MCF 10A (cell line): Measurements from ENCODE around the gene DCT. TPM values are rescaled to one million over a fixed set of nuclear protein-coding genes. Genes with fewer than 3 reads are reported as not detected.

Source experiments
- BruUV-seq: library from RNA; stranded (reverse); fragments of 400-500 nt; replicated peaks from 2 replicates; lab custom pipeline; 2021; lab: Mats Ljungman, UMichigan
- CTCF ChIA-PET: fragments of 300-600 bp; sonication (Branson Sonifier 250); formaldehyde crosslinking; extraction: SDS; loops from one replicate; lab custom pipeline; 2021; ENCODE audit warnings: antibody characterized with exemption, inconsistent platforms; lab: Yijun Ruan, JAX
- POLR2A ChIA-PET: fragments of 300-600, 350-650 bp; sonication (Branson Sonifier 250); formaldehyde crosslinking; extraction: SDS; loops from one replicate; lab custom pipeline; 2020; ENCODE audit warnings: antibody characterized with exemption, inconsistent platforms; lab: Yijun Ruan, JAX
- DNase-seq: peaks from one replicate; pipeline ENCODE4 v3.0.0-alpha.2; 2018; ENCODE audit not compliant: unreplicated experiment
- H3K27ac Mint-ChIP-seq: one replicate; pipeline ENCODE4 v1.8.0; 2022; ENCODE audit warnings: mild to moderate bottlenecking, low read depth, mixed read lengths; ENCODE audit not compliant: unreplicated experiment
- H3K27me3 Mint-ChIP-seq: one replicate; pipeline ENCODE4 v1.8.0; 2022; ENCODE audit warnings: mixed read lengths; ENCODE audit not compliant: insufficient read depth, unreplicated experiment
- H3K36me3 Mint-ChIP-seq: one replicate; pipeline ENCODE4 v1.8.0; 2022; ENCODE audit warnings: mild to moderate bottlenecking, moderate library complexity, mixed read lengths; ENCODE audit not compliant: insufficient read depth, unreplicated experiment
- H3K4me1 Mint-ChIP-seq: one replicate; pipeline ENCODE4 v1.8.0; 2022; ENCODE audit warnings: mixed read lengths; ENCODE audit not compliant: insufficient read depth, unreplicated experiment
- H3K4me3 Mint-ChIP-seq: one replicate; pipeline ENCODE4 v1.8.0; 2022; ENCODE audit warnings: mild to moderate bottlenecking, moderate library complexity, mixed read lengths; ENCODE audit not compliant: unreplicated experiment
- H3K9me3 Mint-ChIP-seq: one replicate; pipeline ENCODE4 v1.8.0; 2022; ENCODE audit warnings: mixed read lengths; ENCODE audit not compliant: unreplicated experiment
- CTCF ChIP-seq: fragments of 200-600 bp; IDR thresholded peaks from one replicate; pipeline ENCODE4 v1.8.0; 2022; ENCODE audit warnings: antibody characterized with exemption, mild to moderate bottlenecking; ENCODE audit not compliant: unreplicated experiment
- intact Hi-C: fragments of 100-400 bp; cut with micrococcal nuclease; formaldehyde crosslinking; loops from 2 replicates; pipeline ENCODE4 v1.14.1; 2022
- total RNA-seq: library from RNA; stranded (reverse); gene quantifications from 2 replicates; pipeline ENCODE4 v1.2.3, GENCODE V29; 2022

The DCT gene
- total RNA-seq, 1 experiment from 2014 or later = not detected

GRCh38 chr13:94431987-94432386 is 47.5 kb downstream of the DCT start:
- CTCF ChIA-PET = interaction anchor here (0.7 to 10.9 kb wide), 2 partner anchors 165 to 186 kb away, joined by 4 to 240 read pairs; no protein-coding TSS in a partner anchor
- no peaks in the 10 kb centered on the region for H3K27me3 Mint-ChIP-seq
- intact Hi-C loops = no loop called here
- no peaks in the 10 kb centered on the region for H3K36me3 Mint-ChIP-seq
- no peaks in the 10 kb centered on the region for H3K9me3 Mint-ChIP-seq
- TF ChIP-seq CTCF = no peak
- no peak overlapping the region for H3K4me3 Mint-ChIP-seq
- no peaks in the 10 kb centered on the region for H3K4me1 Mint-ChIP-seq
- BruUV-seq = no TSS peak
- H3K27ac Mint-ChIP-seq = no peak overlapping the region
- no peak for DNase-seq
- POLR2A ChIA-PET = no interaction called here

- TF ChIP-seq CTCF = no peak
- CTCF ChIA-PET = interaction anchor here (10.9 kb wide), 1 partner anchor 186 kb away, joined by 240 read pairs; no protein-coding TSS in a partner anchor
- no peaks in the 10 kb centered on the region for H3K9me3 Mint-ChIP-seq
- no peaks in the 10 kb centered on the region for H3K4me1 Mint-ChIP-seq
- BruUV-seq = no TSS peak
- H3K27ac Mint-ChIP-seq = no peak overlapping the region
- POLR2A ChIA-PET = interaction anchor here (0.6 kb wide), 1 partner anchor 174 kb away, joined by 3 read pairs; no protein-coding TSS in a partner anchor
- H3K27me3 Mint-ChIP-seq = no peaks in the 10 kb centered on the region
- no peaks in the 10 kb centered on the region for H3K36me3 Mint-ChIP-seq
- no peak for DNase-seq
- intact Hi-C loops = no loop called here
- no peak overlapping the region for H3K4me3 Mint-ChIP-seq
Observed at GRCh38 chr13:94431574-94431973, 47.9 kb downstream of the DCT start.

DNA sequence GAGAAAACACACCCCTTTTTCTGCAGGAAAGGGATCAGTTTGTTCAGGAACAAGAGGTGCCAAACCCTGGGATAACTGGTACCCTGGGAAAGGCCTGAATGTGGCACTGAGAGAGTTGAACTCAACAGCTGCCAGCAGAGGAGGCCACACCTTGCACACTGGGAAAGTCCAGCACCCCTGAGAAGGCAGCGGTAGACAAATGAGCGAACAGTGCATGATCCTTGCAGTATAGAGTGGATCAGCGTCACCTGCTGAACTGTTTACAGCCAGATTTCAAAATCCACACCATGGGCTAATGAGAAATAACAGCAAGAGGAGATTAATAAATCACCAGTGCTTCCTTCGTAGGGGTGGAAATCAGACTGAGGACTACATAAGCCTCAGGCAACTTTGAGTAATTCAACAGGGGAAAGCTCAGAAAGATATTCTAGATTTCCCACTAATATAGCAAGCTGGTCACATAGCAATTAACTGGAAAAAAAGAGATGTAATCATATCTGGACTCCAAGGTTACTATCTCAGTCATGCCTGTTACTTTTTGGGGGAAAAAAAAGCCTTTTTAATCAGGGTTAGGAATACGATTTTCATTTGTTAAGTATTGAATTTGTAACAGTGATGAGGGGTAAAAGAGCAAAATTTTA is 52.0 kb downstream of the DCT start:
- no peaks in the 10 kb centered on the region for H3K9me3 Mint-ChIP-seq
- intact Hi-C loops = no loop called here
- no peaks in the 10 kb centered on the region for H3K4me1 Mint-ChIP-seq
- no peak for DNase-seq
- POLR2A ChIA-PET = interaction anchor here (0.5 kb wide), 1 partner anchor 36 kb away, joined by 3 read pairs; no protein-coding TSS in a partner anchor
- TF ChIP-seq CTCF = no peak
- H3K27ac Mint-ChIP-seq = no peak overlapping the region
- BruUV-seq = no TSS peak
- no peaks in the 10 kb centered on the region for H3K27me3 Mint-ChIP-seq
- H3K4me3 Mint-ChIP-seq = no peak overlapping the region
- peaks cover 4% of the 10 kb centered on the region for H3K36me3 Mint-ChIP-seq
- CTCF ChIA-PET = interaction anchor here (0.6 to 2.4 kb wide), 5 partner anchors 8 to 347 kb away, joined by 3 to 10 read pairs (median 5); no protein-coding TSS in a partner anchor

DNA sequence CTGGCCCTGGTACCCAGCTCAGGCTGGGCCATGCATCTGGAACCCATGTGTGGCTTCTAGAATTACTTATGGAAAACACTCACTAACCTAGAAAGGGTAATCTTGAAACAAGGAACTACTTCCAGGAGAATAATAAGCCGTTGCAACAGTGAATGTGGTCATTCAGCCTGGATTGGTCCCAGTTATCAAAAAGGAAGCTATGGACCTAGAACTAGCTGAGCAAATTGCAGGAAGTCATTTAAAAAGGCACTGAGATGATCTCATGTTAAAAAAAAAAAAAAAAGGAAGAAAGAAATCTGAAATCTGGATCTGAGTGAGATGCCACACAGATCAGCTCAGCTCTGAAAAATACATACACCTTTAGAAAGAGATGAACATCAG is 59.6 kb downstream of the DCT start:
- CTCF ChIA-PET = interaction anchor here (0.7 kb wide), 1 partner anchor 16 kb away, joined by 6 read pairs; no protein-coding TSS in a partner anchor
- Mint-ChIP-seq H3K27me3 (no peaks in the 10 kb centered on the region), H3K9me3 (no peaks in the 10 kb centered on the region), H3K36me3 (no peaks in the 10 kb centered on the region), H3K4me1 (no peaks in the 10 kb centered on the region), H3K27ac (no peak overlapping the region), H3K4me3 (no peak overlapping the region)
- intact Hi-C loops = no loop called here
- no TSS peak for BruUV-seq
- DNase-seq = no peak
- POLR2A ChIA-PET = no interaction called here
- TF ChIP-seq CTCF = no peak
